H1 (cell line): ENCODE results near the gene RPUSD4. TPM values are rescaled to one million over a fixed set of nuclear protein-coding genes. Genes with fewer than 3 reads are reported as not detected.

Source experiments
- CTCF ChIA-PET: fragments of 300-600 bp; sonication (Branson Sonifier 250); formaldehyde crosslinking; loops from one replicate; lab custom pipeline; 2021; ENCODE audit not compliant: partially characterized antibody; lab: Charles Lee
- POLR2A ChIA-PET: fragments of 300-600 bp; sonication (Branson Sonifier 250); formaldehyde crosslinking; loops from one replicate; lab custom pipeline; 2021; ENCODE audit warnings: inconsistent platforms; ENCODE audit not compliant: partially characterized antibody; lab: Charles Lee
- DNase-seq, 2 experiments: peaks; one replicate each; pipeline versions ENCODE4 v3.0.0 to v3.0.0-alpha.2; 2010 to 2022; ENCODE audit warnings: low spot score in 2 of 2, low read depth in 1 of 2, mixed read lengths in 1 of 2
- FAIRE-seq: peaks from 2 replicates; lab custom pipeline; 2011; peaks lifted over from hg19 to GRCh38; lab: Jason Lieb, UNC
- H2AFZ ChIP-seq: 2 replicates; pipeline ENCODE4 v1.8.1; 2012; ENCODE audit warnings: low read length, inconsistent platforms
- H2AK5ac ChIP-seq: 2 replicates; pipeline ENCODE4 v1.6.1; 2013; ENCODE audit warnings: low read depth, low read length
- H2BK120ac ChIP-seq: replicated peaks from 2 replicates; pipeline ENCODE3; 2013; ENCODE audit warnings: low read depth, low read length, inconsistent platforms
- H2BK12ac ChIP-seq: 2 replicates; pipeline ENCODE4 v1.6.1; 2013; ENCODE audit warnings: low read depth, low read length
- H2BK15ac ChIP-seq: 2 replicates; pipeline ENCODE4 v1.6.1; 2013; ENCODE audit warnings: low read length
- H2BK20ac ChIP-seq: 2 replicates; pipeline ENCODE4 v1.6.1; 2013; ENCODE audit warnings: low read length
- H2BK5ac ChIP-seq: 2 replicates; pipeline ENCODE4 v1.6.1; 2013; ENCODE audit warnings: low read depth, low read length
- H3K14ac ChIP-seq: 2 replicates; pipeline ENCODE4 v1.6.1; 2013; ENCODE audit warnings: inconsistent platforms; ENCODE audit not compliant: insufficient read length
- H3K18ac ChIP-seq: 2 replicates; pipeline ENCODE4 v1.6.1; 2013; ENCODE audit warnings: low read length; ENCODE audit errors: extremely low read depth
- H3K23ac ChIP-seq: 2 replicates; pipeline ENCODE4 v1.6.1; 2013; ENCODE audit warnings: inconsistent platforms; ENCODE audit not compliant: insufficient read length
- H3K23me2 ChIP-seq: 2 replicates; pipeline ENCODE4 v1.6.1; 2013; ENCODE audit warnings: low read depth, low read length
- H3K27ac ChIP-seq: 2 replicates; pipeline ENCODE4 v1.6.1; 2011; ENCODE audit warnings: low read depth, low read length, inconsistent platforms
- H3K27me3 ChIP-seq, 4 experiments: replicated peaks in 1 of 4; 1 replicate in 1 of 4; 2 replicates in 3 of 4; pipeline versions ENCODE4 v1.6.1 to v1.8.1; 2011 to 2013; ENCODE audit warnings: low read length in 3 of 4, mild to moderate bottlenecking in 3 of 4, inconsistent platforms in 2 of 4, mixed read lengths in 2 of 4, moderate library complexity in 1 of 4; ENCODE audit not compliant: control insufficient read depth in 3 of 4, insufficient read depth in 3 of 4; ENCODE audit errors: extremely low read depth in 1 of 4
- H3K36me3 ChIP-seq, 4 experiments: 2 replicates each; pipeline versions ENCODE4 v1.6.1 to v1.8.1; 2011 to 2013; ENCODE audit warnings: mild to moderate bottlenecking in 4 of 4, low read length in 3 of 4, moderate library complexity in 2 of 4, control low read depth in 1 of 4, inconsistent platforms in 1 of 4; ENCODE audit not compliant: insufficient read depth in 4 of 4, control insufficient read depth in 2 of 4
- H3K4ac ChIP-seq: replicated peaks from 2 replicates; pipeline ENCODE3; 2013; ENCODE audit warnings: low read length, low read depth, mixed read lengths, inconsistent platforms; ENCODE audit not compliant: insufficient read length
- H3K4me1 ChIP-seq, 4 experiments: replicated peaks in 1 of 4; 1 replicate in 1 of 4; 2 replicates in 3 of 4; pipeline versions ENCODE4 v1.6.1 to v1.8.1; 2011 to 2013; ENCODE audit warnings: low read length in 3 of 4, inconsistent platforms in 2 of 4, mixed read lengths in 1 of 4; ENCODE audit not compliant: insufficient read depth in 4 of 4, control insufficient read depth in 3 of 4
- H3K4me2 ChIP-seq, 2 experiments: 2 replicates each; pipeline versions ENCODE4 v1.6.1 to v1.8.1; 2011 to 2013; ENCODE audit warnings: low read depth in 2 of 2, low read length in 2 of 2, control low read depth in 1 of 2, inconsistent platforms in 1 of 2, mild to moderate bottlenecking in 1 of 2; ENCODE audit not compliant: insufficient read depth in 1 of 2
- H3K4me3 ChIP-seq, 4 experiments: fragments of 200-600, 300-600 bp in 1 of 4; sonication (generic), shearing (Covaris generic), sonication (Bioruptor Twin) in 1 of 4; 2 replicates each; pipeline versions ENCODE4 v1.5.1 to v1.8.1; 2011 to 2016; ENCODE audit warnings: low read length in 4 of 4, low read depth in 3 of 4, control low read depth in 2 of 4, inconsistent platforms in 2 of 4, mild to moderate bottlenecking in 2 of 4, mixed read lengths in 1 of 4, moderate library complexity in 1 of 4; ENCODE audit not compliant: insufficient read depth in 2 of 4; ENCODE audit errors: extremely low read depth in 1 of 4
- H3K56ac ChIP-seq: replicated peaks from 2 replicates; pipeline ENCODE3; 2013; ENCODE audit warnings: low read depth, mild to moderate bottlenecking, mixed read lengths, low read length, inconsistent platforms; ENCODE audit not compliant: insufficient read length
- H3K79me1 ChIP-seq: 2 replicates; pipeline ENCODE4 v1.6.1; 2013; ENCODE audit warnings: low read depth, low read length, control low read depth
- H3K79me2 ChIP-seq, 2 experiments: 2 replicates each; pipeline versions ENCODE4 v1.6.1 to v1.8.1; 2012 to 2013; ENCODE audit warnings: low read length in 2 of 2, mild to moderate bottlenecking in 2 of 2, inconsistent platforms in 1 of 2; ENCODE audit not compliant: insufficient read depth in 2 of 2, control insufficient read depth in 1 of 2
- H3K9ac ChIP-seq, 4 experiments: replicated peaks in 1 of 4; 1 replicate in 1 of 4; 2 replicates in 3 of 4; pipeline versions ENCODE4 v1.6.1 to v1.8.1; 2011 to 2013; ENCODE audit warnings: low read depth in 3 of 4, low read length in 3 of 4, control low read depth in 2 of 4, mild to moderate bottlenecking in 2 of 4, moderate library complexity in 2 of 4, inconsistent platforms in 1 of 4; ENCODE audit errors: extremely low read depth in 1 of 4
- H3K9me3 ChIP-seq, 2 experiments: 2 replicates each; pipeline versions ENCODE4 v1.6.1 to v1.8.1; 2012 to 2013; ENCODE audit warnings: mild to moderate bottlenecking in 2 of 2, moderate library complexity in 2 of 2, control low read depth in 1 of 2, inconsistent platforms in 1 of 2, low read depth in 1 of 2, low read length in 1 of 2, mixed read lengths in 1 of 2; ENCODE audit not compliant: insufficient read depth in 2 of 2
- H4K20me1 ChIP-seq, 2 experiments: replicated peaks in 1 of 2; 2 replicates each; pipeline versions ENCODE3 to v1.8.1; 2011 to 2013; ENCODE audit warnings: inconsistent platforms in 2 of 2, low read length in 2 of 2, mild to moderate bottlenecking in 1 of 2; ENCODE audit not compliant: insufficient read depth in 2 of 2, control insufficient read depth in 1 of 2
- H4K5ac ChIP-seq: 2 replicates; pipeline ENCODE4 v1.6.1; 2013; ENCODE audit warnings: low read length, low read depth, mixed read lengths, inconsistent platforms; ENCODE audit not compliant: insufficient read length
- H4K8ac ChIP-seq: 2 replicates; pipeline ENCODE4 v1.8.0; 2013; ENCODE audit warnings: mild to moderate bottlenecking, moderate library complexity, low read length, inconsistent platforms; ENCODE audit not compliant: insufficient read depth; ENCODE audit errors: extremely low read depth
- H4K91ac ChIP-seq: replicated peaks from 2 replicates; pipeline ENCODE3; 2013; ENCODE audit warnings: low read length, mixed read lengths, inconsistent platforms; ENCODE audit not compliant: insufficient read length
- CBX5 ChIP-seq: fragments of 300-800, 300-1000 bp; sonication (generic); IDR thresholded peaks from 2 replicates; pipeline ENCODE4 v1.7.1; 2016; ENCODE audit warnings: antibody characterized with exemption, low read length, low read depth
- CEBPB ChIP-seq: IDR thresholded peaks from 2 replicates; pipeline ENCODE4 v1.6.1; 2012; ENCODE audit warnings: low read depth, low read length
- TEAD4 ChIP-seq: IDR thresholded peaks from 2 replicates; pipeline ENCODE4 v1.6.1; 2012; ENCODE audit warnings: low read depth, low read length, inconsistent platforms, mixed read lengths
- WGBS, 2 experiments: shearing (Covaris generic) in 1 of 2; methylation state at CpG; one replicate each; pipeline versions ENCODE4 v1.1.6 to v1.1.7; 2013 to 2015; ENCODE audit warnings: low lambda C conversion rate in 2 of 2, mixed read lengths in 2 of 2, inconsistent platforms in 1 of 2, low coverage in 1 of 2, missing lambda C conversion rate in 1 of 2; ENCODE audit not compliant: insufficient replicate concordance in 2 of 2, insufficient coverage in 1 of 2, insufficient read length in 1 of 2; ENCODE audit errors: extremely low coverage in 1 of 2, missing lambda C conversion rate in 1 of 2; 5-methylcytosine and 5-hydroxymethylcytosine counted together
- polyA plus RNA-seq, 7 experiments: library from polyadenylated mRNA; depleted of rRNA in 3 of 7; stranded (reverse) in 5 of 7; unstranded in 2 of 7; fragments of >200 nt in 5 of 7; fragments of 200-250 nt in 2 of 7; gene quantifications; 1 replicate in 5 of 7; 2 replicates in 1 of 7; 4 replicates in 1 of 7; pipeline versions ENCODE4 v1.2.1 to v1.2.3, GENCODE V29; 2011 to 2013; ENCODE audit warnings: missing spikeins in 2 of 7, mixed read lengths in 2 of 7
- total RNA-seq: library from RNA; stranded (reverse); fragmentation: NEBNext Ultra II Directional; extraction: Animal tissue kit (Norgen Biotek cat#: 25700); gene quantifications from 2 replicates; pipeline ENCODE4 v1.2.1, GENCODE V29; 2021

RPUSD4 gene
- total and polyA plus RNA-seq, 2 of the 8 experiments (the other 6 are each of a cell fraction or from before 2014, with no cell fraction given) = 36.1 to 50.7 TPM

DNA sequence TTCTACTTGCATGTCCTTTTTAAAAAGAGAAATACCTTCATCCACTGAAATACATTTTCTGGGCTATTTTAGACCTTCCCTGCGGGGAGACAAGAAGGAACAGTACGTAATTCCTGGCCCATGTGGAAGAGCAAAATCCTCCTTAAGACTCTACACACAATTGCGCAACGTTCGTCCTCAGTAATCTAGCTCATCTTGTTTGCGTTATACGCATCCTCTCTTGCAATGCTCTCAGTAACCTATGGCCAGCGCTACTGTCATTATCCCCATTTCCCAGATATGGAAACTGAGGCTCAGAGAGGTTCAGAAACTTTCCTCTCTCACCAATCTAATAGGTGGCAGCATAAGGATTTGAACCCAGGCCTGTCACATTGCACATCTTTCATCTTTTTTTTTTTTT lies 54.6 kb downstream of the RPUSD4 start:
- H3K36me3 ChIP-seq = no peaks in the 10 kb centered on the region
- no peak overlapping the region for H3K4me3 ChIP-seq
- POLR2A ChIA-PET = interaction anchor here (1.4 kb wide), 1 partner anchor 228 kb away, joined by 3 read pairs; no protein-coding TSS in a partner anchor
- H3K79me1 ChIP-seq = no peaks in the 10 kb centered on the region; the same call in 1 of the 2 replicates
- WGBS, 2 experiments = 93% methylated on average over 8 of the region's 8 CpGs; no CpG with 5 or more reads in 1 of the 2 experiments
- TF ChIP-seq CEBPB (peak; percentile 69), TEAD4 (no peak), CBX5 (no peak)
- no peak overlapping the region for H2BK120ac ChIP-seq
- no peak overlapping the region for H3K14ac ChIP-seq
- no peak for DNase-seq
- no peaks in the 10 kb centered on the region; the same call in 1 of the 2 replicates for H3K23me2 ChIP-seq
- FAIRE-seq = no peak
- H3K23ac ChIP-seq = no peak overlapping the region
- peaks cover 15 to 27% (median 20%) of the 10 kb centered on the region in 4 experiments for H3K4me1 ChIP-seq
- H2BK15ac ChIP-seq = no peak overlapping the region
- H2BK20ac ChIP-seq = no peak overlapping the region
- H4K91ac ChIP-seq = no peak overlapping the region
- H2BK12ac ChIP-seq = no peak overlapping the region
- H4K8ac ChIP-seq = no peak overlapping the region
- H3K27ac ChIP-seq = no peak overlapping the region
- H3K4me2 ChIP-seq = no peak overlapping the region
- no peak overlapping the region for H3K56ac ChIP-seq
- H3K9ac ChIP-seq = no peak overlapping the region
- H2BK5ac ChIP-seq = no peak overlapping the region
- no peaks in the 10 kb centered on the region for H4K20me1 ChIP-seq
- H2AFZ ChIP-seq = no peak overlapping the region
- no peak overlapping the region for H2AK5ac ChIP-seq
- H3K4ac ChIP-seq = no peak overlapping the region
- no peaks in the 10 kb centered on the region for H3K27me3 ChIP-seq
- CTCF ChIA-PET = interaction anchor here (0.6 to 1.4 kb wide), 3 partner anchors 41 to 240 kb away, joined by 3 to 4 read pairs (median 3); no protein-coding TSS in a partner anchor
- H4K5ac ChIP-seq = no peak overlapping the region
- H3K79me2 ChIP-seq = no peaks in the 10 kb centered on the region
- no peaks in the 10 kb centered on the region for H3K9me3 ChIP-seq
- H3K18ac ChIP-seq = no peak overlapping the region
